Mesenteric fat pad (tissue), 1 donor: Measurements from ENCODE around the gene LRCOL1. TPM values are rescaled to one million over a fixed set of nuclear protein-coding genes. Genes with fewer than 3 reads are reported as not detected.

Source experiments
- DNase-seq: peaks from one replicate; pipeline ENCODE4 v3.0.0-alpha.2; 2020; ENCODE audit warnings: low spot score
- total RNA-seq: library from RNA; stranded (reverse); fragmentation: NEBNext Ultra II Directional; extraction: Animal tissue kit (Norgen Biotek cat#: 25700); gene quantifications from one replicate; pipeline ENCODE4 v1.2.1, GENCODE V29; 2021
- donor health status: DM: yes; HTN: yes; CAD: no.

Gene LRCOL1
- total RNA-seq, 1 donor from 2014 or later, result not detected

- no peak for DNase-seq
Observed at GRCh38 chr12:132619386-132620112, 9.2 kb upstream of the LRCOL1 start.

- no peak for DNase-seq
Observed at GRCh38 chr12:132619071-132619385, 8.6 kb upstream of the LRCOL1 start.

GRCh38 chr12:132618683-132619043, 8.3 kb upstream of the LRCOL1 start, which contains the start of gene P2RX2:
TSS of gene P2RX2 (plus strand) at chr12:132618776. CDS start at chr12:132618817, 41 bp downstream.
- DNase-seq, result no peak

GRCh38 chr12:132617822-132618682, 7.7 kb upstream of the LRCOL1 start:
- no peak for DNase-seq

- no peak for DNase-seq
Observed at GRCh38 chr12:132617135-132617701, 6.8 kb upstream of the LRCOL1 start.

- no peak for DNase-seq
Observed at GRCh38 chr12:132615579-132616038, 5.2 kb upstream of the LRCOL1 start.

- DNase-seq, result no peak
Observed at GRCh38 chr12:132614861-132615578, 4.6 kb upstream of the LRCOL1 start.

GRCh38 chr12:132614029-132614428, 3.6 kb upstream of the LRCOL1 start:
- no peak for DNase-seq

GRCh38 chr12:132611620-132612019, 1.2 kb upstream of the LRCOL1 start:
- DNase-seq, result no peak

GRCh38 chr12:132610866-132611602, 652 bp upstream of the LRCOL1 start:
- DNase-seq, result no peak

GRCh38 chr12:132608231-132609171, 1.9 kb downstream of the LRCOL1 start:
- no peak for DNase-seq

GRCh38 chr12:132606927-132607326, 3.5 kb downstream of the LRCOL1 start:
- DNase-seq, result no peak

GRCh38 chr12:132606466-132606865, 3.9 kb downstream of the LRCOL1 start:
- DNase-seq, result no peak

- no peak for DNase-seq
Observed at GRCh38 chr12:132605892-132606291, 4.5 kb downstream of the LRCOL1 start.

GRCh38 chr12:132604668-132605441, 5.5 kb downstream of the LRCOL1 start:
- no peak for DNase-seq

- no peak for DNase-seq
Observed at GRCh38 chr12:132604151-132604618, 6.2 kb downstream of the LRCOL1 start.

GRCh38 chr12:132603240-132604150, 6.9 kb downstream of the LRCOL1 start:
- no peak for DNase-seq
